GM21515 (cell line): ENCODE results near the gene CDR2L.
A peak's percentile ranks its signal among the peaks of the same experiment; 100 is the strongest.
"Not testable (repeated sequence)": the region's sequence is repeated elsewhere in the genome, so short reads cannot be mapped to it uniquely, and the experiment has no call there.

Experiments used
- ATAC-seq: cut with Tn5 transposase; IDR thresholded peaks from one replicate; pipeline ENCODE4 v1.9.1; 2021; ENCODE audit not compliant: unreplicated experiment

CDR2L gene

DNA sequence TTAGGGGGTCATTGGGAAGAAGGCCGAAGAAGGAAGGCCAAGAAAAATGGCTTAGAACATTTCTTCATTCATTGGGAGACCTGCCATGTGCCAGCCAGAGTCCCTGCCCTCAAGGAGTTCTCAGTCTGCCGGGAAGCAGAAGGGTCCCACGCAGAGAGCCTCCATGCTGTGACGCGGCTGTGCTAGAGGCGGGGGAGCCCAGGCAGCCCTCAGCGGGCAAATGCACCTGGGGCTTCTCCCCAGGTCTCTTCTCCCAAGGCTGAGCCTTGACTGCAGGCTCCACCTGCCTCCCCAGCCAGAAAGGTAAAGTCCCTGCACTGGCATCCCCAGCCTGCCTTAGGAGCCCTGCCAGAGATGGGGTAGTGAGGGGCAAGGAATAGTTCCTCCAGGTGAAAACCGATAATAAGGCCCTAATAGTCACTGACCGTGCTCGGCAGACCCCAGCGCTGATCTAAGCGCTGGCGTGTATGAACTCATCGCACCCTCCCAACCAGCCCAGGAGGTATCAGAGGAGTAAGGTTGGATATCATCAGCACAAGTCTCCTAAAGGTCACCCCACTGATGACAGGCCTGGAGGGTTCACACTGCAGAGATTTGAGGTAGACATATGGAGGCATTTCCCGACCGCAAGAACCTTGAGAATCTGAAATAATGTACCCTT, 6.0 kb upstream of the CDR2L start:
- ATAC-seq, result no peak

DNA sequence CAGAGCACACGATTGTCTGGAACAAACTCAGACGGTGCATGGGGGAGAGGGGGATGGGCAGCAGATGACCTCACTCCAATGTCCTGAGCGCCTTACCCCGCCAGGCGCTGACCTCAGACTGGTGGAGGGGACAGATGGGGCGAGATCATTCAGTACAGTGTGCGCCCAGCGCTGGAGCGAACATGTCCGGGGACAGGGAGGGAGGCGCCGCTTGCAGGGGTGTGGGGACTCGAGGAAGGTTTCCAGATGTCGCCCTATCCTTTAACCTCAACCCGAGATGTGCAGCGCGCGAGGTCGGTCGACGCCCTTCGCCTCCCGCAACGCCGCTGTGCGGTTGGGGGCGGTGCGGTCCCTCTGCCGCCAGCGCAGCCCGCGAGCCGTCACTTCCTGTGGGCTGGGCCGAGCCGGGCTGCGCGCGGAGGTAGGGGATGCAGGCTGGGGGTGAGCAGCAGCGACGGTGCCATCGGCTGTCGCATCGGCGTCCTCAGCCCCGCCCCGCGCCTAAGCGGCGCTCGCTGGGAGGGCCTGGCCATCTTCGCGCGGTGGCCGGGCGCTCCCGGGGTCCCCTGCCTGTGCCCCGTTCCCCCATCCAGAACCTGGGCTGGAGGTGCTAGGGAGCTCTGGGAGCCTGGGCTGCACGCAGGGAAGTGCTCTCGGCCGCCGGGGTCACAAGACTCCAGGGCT, 5.3 kb upstream of the CDR2L start:
- peak; percentile 66 for ATAC-seq

DNA sequence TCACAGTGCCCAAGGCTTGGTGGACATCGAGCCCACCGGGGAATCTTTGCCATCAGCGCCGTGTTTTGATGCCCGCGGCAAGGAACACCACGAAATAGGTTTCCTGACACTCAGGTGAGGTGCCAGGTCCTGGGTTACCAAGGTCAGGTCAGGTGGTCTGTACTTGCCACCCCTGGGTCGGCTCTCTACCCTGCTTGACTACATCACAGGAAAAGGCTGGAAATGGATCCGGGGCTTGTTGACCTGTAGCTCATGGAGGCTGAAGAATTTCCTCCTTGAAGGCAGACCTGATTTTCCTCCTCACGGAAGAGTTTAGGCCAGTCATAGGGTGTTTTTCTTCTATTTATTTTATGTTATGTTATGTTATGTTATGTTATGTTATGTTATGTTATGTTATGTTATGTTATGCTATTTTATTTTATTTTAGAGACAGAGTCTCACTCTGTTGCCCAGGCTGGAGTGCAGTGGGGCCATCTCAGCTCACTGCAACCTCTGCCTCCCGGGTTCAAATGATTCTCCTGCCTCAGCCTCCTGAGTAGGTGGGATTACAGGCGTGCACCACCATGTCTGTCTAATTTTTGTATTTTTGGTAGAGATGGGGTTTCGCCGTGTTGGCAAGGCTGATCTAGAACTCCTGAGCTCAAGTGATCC, 4.6 kb upstream of the CDR2L start:
- ATAC-seq, result not testable (repeated sequence)

DNA sequence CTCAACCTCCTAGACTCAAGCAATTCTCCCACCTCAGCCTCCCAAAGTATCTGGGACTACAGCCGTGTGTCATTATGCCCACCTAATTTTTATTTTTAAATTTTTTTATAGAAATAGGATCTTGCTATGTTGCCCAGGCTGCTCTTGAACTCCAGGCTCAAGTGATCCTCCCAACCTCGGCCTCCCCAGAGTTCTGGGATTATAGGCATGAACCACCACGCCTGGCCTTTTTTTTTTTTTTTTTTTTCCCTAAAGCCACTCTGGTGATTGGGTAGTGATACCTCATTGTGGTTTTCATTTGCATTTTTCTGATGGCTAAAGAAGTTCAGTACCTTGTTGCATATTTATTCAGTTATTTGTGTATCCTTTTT, 1.2 kb upstream of the CDR2L start:
- no peak for ATAC-seq

DNA sequence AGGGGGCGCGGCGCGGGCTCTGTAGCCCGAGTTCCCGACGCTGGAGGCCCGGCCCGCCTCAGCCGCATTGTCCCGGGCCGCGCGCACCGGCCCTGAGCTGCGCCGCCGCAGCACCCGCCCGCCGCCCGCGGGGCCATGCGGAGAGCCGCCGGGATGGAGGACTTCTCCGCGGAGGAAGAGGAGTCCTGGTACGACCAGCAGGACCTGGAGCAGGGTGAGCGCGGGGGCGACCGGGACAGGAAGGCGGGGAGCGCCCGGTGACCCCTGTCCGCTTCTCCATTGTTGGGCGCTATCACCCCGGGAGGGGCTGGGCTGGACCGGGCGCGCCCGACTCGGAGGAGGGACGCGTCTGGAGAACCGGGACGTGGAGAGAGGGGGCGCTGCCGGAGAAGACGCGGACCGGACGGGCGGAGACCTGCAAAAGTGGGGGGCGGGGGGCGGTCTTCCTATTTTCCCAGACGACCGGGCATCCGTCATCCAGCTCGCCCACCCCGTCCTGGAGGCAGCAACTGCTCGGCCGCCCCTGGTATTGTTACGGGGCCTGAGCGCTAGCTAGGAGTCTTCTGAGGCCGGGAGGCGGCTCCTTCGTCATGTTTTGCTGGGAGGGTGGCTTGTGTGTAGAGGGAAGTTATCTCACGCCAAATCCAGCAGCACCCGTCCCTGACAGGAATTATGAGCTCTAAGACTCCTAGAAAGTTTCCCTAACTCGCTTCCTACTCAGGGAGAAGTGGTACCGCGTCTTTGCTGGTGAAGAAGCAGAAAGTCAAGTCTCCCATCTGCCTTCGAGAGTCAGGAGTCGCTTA, 678 bp downstream of the CDR2L start:
- ATAC-seq, result peak; percentile 31

DNA sequence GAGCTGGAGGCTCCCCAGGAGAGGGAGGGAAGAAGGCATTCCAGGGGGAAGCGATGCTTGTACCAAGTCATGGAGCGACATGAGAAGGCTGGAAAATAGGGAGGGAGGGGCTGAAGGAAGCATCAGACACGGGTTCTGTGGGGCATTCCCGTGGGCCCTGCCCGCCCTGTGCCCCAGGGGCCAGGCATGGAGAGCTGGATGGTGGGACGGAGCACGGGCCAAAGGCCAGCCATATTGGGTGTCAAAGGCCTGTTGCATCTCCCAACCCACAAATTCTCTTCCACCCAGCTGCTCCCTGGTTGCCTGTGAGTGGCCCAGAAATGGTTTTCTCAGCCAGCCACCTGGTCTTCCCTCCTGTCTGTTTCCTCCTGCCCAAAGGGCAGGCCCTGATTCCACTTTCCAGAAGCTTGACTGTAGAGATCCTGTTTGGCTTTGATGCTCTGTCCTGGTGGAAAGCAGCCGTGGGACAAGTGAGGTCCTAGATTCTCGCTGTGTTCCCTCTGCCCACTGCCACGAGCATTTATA, 3.2 kb downstream of the CDR2L start:
- no peak for ATAC-seq

DNA sequence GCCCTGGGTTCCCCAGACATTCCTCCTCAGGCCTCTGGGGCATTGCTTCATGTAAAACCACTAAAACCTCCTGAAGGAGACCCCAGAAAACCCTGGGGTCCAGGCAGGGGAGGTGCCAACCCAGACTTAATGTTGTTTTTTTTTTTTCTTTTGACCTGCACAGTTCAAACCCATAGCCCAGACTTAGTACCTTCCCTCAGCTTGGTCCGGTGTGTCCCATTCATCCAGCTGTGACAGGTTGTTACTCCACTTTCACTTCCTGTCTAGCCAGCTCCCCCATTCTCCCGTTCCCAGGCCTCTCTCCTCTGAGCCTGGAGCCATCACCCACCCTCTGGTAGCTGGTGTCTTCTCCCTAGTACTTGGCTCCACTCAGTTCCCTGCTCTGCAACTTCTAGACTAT, 4.8 kb downstream of the CDR2L start:
- no peak for ATAC-seq

DNA sequence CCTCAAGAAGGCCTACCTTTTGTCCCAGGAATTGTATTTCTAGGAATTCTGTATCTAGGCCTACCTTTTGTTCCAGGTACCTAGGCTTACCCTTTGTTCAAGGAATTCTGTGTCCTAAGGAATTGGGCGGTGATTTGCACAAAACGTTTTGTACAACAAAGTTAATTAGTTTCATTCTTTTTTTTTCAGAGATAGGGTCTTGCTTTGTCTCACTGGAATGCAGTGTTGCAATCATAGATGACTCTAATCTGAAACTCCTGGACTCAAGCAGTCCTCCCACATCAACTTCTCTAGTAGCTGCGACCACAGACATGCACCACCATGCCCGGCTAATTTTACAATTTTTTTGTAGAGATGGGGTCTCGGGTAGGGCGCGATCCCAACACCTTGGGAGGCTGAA, 7.0 kb downstream of the CDR2L start:
- no peak for ATAC-seq

DNA sequence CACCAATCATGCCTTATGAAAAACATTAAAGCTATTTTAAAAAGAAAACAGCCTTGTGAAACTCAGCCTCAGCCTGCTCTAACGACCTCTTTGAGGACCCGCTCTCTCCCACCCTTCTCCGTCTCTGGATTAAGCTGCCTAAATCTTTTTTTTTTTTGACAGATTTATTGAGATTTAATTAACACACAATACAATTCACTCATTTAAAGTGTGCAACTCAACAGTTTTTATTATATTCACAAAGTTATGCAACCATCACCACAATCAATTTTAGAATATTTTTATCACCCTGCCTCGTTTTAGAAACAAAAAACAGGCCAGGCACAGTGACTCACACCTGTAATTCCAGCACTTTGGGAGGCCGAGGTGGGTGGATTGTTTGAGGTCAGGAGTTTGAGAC, 8.4 kb downstream of the CDR2L start:
- ATAC-seq, result no peak

DNA sequence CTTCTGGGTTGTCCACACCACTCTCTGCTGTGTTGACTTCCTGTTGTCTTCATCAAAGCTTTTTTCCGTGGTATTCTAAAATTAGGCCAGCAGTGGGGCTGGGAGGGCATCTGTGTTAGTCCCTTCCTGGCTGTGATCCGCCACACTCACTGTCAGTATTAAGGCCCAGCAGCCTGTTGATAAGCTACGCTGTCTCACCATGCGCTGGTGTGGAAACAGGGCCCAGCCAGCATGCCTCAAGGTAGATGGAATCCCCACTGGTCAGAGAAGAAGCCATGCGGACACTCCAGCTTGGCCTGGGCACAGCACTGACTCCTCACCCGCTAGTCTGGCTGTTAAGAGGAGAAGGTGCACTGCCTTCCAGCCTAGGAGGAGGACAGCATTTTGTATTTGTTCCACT, 11.4 kb downstream of the CDR2L start:
- ATAC-seq, result no peak

DNA sequence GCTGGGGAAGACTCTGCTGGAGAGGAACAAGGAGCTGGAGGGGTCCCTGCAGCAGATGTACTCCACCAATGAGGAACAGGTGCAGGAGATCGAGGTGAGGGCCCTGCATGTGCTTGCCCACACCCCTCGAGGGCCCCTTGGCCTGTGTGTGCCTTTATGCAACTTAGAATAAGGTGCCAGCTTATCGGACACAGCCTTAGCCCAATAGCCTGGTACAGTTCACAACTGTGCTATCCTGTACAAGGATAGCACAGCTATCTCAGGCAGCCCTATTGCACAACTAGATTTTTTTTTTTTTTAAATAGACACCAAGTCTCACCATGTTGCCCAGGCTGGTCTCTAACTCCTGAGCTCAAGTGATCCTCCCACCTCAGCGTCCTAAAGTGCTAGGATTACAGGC, 12.1 kb downstream of the CDR2L start:
- no peak for ATAC-seq

DNA sequence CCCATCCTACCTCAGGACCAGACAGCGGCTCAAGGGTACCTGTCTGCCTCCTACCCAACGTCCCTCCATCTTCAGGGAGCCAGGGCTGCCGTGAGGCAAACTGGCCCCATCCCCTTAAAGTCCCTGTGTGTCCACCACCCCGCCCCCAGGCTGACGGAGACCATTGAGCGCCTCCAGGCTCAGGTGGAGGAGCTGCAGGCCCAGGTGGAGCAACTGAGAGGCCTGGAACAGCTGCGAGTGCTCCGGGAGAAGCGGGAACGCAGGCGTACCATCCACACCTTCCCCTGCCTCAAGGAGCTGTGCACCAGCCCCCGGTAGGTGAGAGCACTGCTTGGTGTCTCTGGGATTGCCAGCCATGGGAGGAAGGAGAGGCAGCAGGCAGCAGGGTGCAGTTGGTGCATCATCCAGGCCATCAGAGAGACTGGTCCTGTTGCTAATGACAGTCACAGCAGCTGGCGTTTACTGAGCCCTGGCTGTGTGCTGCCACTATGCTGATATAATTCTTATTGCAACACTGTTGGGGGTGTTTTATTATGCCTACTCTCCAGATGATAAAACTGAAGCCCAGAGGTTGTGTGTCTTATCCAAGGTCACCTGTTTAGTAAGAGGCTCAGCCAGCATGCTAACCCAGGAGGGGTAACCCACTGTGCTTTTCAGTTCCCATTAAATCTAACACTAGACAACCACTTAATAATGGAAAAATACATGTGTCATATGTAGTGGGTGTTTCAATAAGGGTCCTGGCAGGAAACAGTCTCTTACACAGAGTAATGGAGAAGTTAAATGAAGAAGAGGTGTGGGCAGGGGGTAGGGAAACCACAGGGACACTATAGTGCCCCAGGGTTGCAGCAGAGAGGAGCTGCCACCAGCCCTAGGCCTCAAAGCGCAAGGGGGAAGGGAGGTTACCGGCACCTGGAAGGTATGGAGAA, 14.7 kb downstream of the CDR2L start:
- no peak for ATAC-seq

DNA sequence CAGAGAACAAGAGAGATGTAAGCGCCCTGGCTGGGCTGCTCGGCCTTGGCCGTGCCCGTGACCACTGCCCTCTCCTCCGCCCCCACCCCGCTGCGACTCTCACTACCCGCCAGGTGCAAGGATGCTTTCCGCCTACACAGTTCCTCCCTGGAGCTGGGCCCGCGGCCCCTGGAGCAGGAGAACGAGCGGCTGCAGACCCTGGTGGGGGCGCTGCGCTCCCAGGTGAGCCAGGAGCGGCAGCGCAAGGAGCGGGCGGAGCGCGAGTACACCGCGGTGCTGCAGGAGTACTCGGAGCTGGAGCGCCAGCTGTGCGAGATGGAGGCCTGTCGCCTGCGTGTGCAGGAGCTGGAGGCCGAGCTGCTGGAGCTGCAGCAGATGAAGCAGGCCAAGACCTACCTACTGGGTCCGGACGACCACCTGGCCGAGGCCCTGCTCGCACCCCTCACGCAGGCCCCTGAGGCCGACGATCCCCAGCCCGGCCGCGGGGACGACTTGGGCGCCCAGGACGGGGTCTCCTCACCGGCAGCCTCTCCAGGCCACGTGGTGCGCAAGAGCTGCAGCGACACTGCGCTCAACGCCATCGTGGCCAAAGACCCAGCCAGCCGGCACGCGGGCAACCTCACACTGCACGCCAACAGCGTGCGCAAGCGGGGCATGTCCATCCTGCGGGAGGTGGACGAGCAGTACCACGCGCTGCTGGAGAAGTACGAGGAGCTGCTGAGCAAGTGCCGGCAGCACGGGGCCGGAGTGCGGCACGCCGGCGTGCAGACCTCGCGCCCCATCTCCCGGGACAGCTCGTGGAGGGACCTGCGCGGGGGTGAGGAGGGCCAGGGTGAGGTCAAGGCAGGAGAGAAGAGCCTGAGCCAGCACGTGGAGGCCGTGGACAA, 15.9 kb downstream of the CDR2L start:
- ATAC-seq, result no peak

DNA sequence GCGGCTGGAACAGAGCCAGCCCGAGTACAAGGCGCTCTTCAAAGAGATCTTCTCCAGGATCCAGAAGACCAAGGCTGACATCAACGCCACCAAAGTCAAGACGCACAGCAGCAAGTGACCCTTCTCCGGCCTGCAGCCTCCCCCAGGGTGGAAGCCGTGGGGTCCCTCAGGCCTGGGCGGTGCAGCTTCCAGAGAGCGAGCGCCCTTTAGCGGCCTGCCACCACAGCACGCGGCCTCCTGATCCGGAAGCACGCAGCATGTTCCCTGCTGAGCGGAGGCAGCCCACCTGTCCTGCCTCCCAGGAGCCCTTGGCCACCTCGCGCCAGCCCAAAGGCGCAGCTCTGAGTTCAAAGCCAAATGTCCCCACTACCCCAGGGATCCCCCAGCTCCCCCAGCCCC, 16.5 kb downstream of the CDR2L start:
- no peak for ATAC-seq

DNA sequence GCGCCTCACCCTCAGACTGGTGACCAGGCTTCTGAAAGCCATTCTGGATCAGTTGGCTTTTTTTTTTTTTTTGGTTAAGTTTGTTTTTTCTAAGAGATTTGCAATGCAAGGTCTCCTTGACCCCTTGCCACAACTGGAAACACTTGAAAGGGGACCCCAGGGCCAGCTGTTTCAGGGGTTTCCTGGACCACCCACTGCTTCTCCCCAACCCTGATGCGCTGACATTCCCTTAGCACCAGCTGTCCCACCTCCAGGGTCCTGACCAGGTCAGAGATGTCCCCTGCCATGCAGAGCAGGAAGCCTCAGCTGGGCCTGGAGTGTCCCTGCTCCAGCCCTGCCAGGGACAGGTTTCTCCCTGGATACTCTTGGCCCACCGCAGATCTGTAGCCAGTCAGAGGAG, 16.9 kb downstream of the CDR2L start:
- ATAC-seq, result no peak

DNA sequence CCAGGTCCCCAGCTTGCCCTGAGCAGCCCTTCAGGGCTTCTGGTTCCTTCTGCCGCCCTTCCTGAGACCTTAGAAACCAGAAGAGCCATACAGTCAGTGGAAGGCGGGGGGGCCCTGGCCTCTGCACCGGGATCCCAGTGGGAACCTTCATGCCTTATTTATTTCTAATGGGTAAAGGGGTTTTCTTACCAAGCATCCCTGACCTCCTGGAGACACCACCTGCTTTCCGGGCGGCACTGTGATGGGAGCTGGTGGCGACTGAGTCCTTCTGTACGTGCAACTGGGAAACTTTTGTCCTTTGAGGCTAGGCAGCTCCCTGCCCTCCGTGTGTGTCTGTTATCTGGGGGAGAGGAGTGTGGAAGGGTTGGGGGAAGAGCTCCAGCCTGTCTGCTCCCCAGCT, 17.9 kb downstream of the CDR2L start:
- ATAC-seq, result no peak

DNA sequence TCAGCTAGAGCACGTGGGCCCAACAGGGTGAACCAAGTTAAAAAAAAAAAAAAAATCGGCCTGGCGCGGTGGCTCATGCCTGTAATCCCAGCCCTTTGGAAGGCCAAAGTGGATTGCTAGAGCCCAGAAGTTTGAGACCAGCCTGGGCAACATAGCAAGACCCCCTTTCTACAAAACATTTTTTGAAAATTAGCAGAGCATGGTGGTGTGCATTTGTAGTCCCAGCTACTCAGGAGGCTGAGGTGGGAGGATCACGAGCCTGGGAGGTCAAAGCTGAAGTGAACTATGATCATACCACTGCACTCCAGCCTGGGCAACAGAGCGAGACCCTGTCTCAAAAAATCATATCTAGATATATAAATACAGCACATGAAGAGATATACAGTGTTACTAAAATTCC, 18.7 kb downstream of the CDR2L start:
- ATAC-seq, result not testable (repeated sequence)

DNA sequence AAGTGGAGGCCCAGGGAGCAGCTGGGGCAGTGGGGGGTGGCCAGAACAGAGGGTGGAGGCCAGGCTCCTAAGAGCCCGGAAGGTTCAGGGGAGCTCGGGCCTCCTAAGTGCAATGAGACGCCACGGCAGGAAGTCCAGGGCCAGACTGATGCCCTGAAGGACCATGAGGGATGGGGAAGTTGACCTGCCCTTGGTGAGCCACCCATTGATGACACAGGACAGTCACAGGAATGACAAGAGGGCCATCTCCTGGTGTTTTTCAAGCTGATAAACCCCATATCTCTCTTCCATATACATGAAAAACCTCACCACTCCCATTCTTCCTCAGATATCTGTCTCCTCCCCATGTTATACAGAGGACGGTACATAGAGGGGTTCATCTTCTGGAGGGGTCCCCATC, 19.2 kb downstream of the CDR2L start:
- ATAC-seq, result no peak

DNA sequence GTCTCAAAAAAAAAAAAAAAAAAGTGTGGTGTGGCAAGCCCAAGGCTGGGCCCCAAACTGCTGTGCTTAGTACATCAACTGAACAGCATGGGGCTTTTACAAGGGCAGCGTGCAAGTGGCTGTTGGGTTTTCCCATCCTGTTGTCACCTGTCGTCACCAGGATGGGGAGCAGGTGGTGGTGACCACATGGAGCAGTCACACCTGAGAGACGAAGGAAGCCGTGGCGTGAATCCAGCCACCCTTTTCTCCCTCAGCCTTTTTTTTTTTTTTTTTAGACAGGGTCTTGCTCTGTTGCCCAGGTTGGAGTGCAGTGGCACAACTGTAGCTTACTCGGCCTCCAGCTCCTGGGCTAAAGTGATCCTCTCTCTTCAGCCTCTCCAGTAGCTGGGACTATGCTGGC, 20.9 kb downstream of the CDR2L start:
- no peak for ATAC-seq
